ENCODE results near the gene SBF2. TPM values are rescaled to one million over a fixed set of nuclear protein-coding genes. Genes with fewer than 3 reads are reported as not detected.
A peak's percentile ranks its signal among the peaks of the same experiment; 100 is the strongest.

The SBF2 gene
- total RNA-seq, 1 experiment from 2014 or later = 30.2 TPM

DNA sequence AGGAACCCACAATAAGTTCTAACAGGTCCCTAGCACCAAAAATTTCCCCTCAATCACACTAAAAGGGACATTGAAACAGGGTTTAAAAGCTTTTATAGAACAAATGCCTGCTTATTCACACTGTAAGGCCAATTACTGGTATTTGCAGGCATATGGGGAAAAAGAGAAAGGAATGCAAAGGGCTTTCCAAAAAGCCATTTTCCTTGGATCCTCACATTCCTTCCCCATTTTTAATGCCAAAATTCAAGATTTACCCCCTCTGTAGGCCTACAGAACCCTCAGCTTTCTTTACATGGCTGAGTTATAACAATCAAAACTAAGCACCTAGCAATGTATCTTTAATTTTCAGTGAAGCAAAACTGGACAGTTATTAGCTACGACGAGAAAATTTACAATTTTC, 102.0 kb downstream of the SBF2 start:
- no peak overlapping the region for H2BK12ac ChIP-seq (ENCODE audit: insufficient read length, low read depth, low read length)
- peak overlapping the region in 1 of 3 experiments; percentile 51; a peak in 1 of 7 replicates for H3K27ac Mint-ChIP-seq
- H3K23me2 ChIP-seq (ENCODE audit: insufficient read length, low read depth, low read length, poor library complexity, severe bottlenecking) = no peaks in the 10 kb centered on the region
- no peak overlapping the region for H2BK20ac ChIP-seq (ENCODE audit: low read depth, low read length, poor library complexity, severe bottlenecking)
- no peak overlapping the region for H3K4ac ChIP-seq (ENCODE audit: low read depth, low read length)
- no peaks in the 10 kb centered on the region for H3K27me3 Mint-ChIP-seq (ENCODE audit: low read depth)
- H3K27me3 ChIP-seq (ENCODE audit: insufficient read depth, low read length) = no peaks in the 10 kb centered on the region
- no peak overlapping the region for H2BK15ac ChIP-seq (ENCODE audit: low read depth, low read length)
- H3K4me2 ChIP-seq (ENCODE audit: insufficient read depth, insufficient read length, low read length) = no peak overlapping the region
- no CpG with 5 or more reads among the region's 2 CpGs for WGBS (ENCODE audit: extremely low coverage, insufficient read length, low lambda C conversion rate)
- H3K79me1 ChIP-seq (ENCODE audit: insufficient read depth, low read depth, low read length, poor library complexity, severe bottlenecking) = no peaks in the 10 kb centered on the region
- no peak overlapping the region for H2BK120ac ChIP-seq (ENCODE audit: low read depth, low read length, poor library complexity, severe bottlenecking)
- DNase-seq = no peak
- H4K8ac ChIP-seq (replicated peaks; ENCODE audit: insufficient read length, low read depth, low read length) = no peak overlapping the region
- no peak overlapping the region for H2AFZ ChIP-seq (ENCODE audit: low read length)
- H3K9me3 Mint-ChIP-seq = no peaks in the 10 kb centered on the region
- H4K5ac ChIP-seq (ENCODE audit: insufficient read length, low read depth, low read length) = no peak overlapping the region
- no peak overlapping the region for H2AK5ac ChIP-seq (ENCODE audit: insufficient read length, low read length)
- no peak overlapping the region for H3K4me3 Mint-ChIP-seq
- H3K9me3 ChIP-seq (ENCODE audit: control insufficient read depth, low read depth, low read length) = no peaks in the 10 kb centered on the region
- H3K4me1 Mint-ChIP-seq = peaks cover 9 to 11% of the 10 kb centered on the region in 2 experiments
- no peak overlapping the region for H2BK5ac ChIP-seq (ENCODE audit: insufficient read length, low read length)
- H3K18ac ChIP-seq (ENCODE audit: insufficient read length, low read depth, low read length) = no peak overlapping the region
- H3K4me1 ChIP-seq (ENCODE audit: insufficient read depth, low read length) = no peaks in the 10 kb centered on the region
- H3T11ph ChIP-seq (ENCODE audit: low read length) = no peak overlapping the region
- no peak overlapping the region for H3K9ac ChIP-seq (ENCODE audit: extremely low read depth, insufficient read length, low read length)
- peaks cover 0 to 2% (median 0%) of the 10 kb centered on the region in 3 experiments; a peak in 1 of 7 replicates for H3K36me3 Mint-ChIP-seq (ENCODE audit: insufficient read depth in 1 of 3, low read depth in 3 of 3)
- no peak overlapping the region for H4K91ac ChIP-seq (ENCODE audit: insufficient read length, low read depth, low read length)
- no peak overlapping the region for H3K56ac ChIP-seq (ENCODE audit: insufficient read length, low read depth, low read length)
- no peaks in the 10 kb centered on the region for H4K20me1 ChIP-seq (ENCODE audit: control insufficient read depth, insufficient read depth, insufficient read length)
- H3K79me2 ChIP-seq (ENCODE audit: insufficient read depth, low read length) = no peaks in the 10 kb centered on the region
- no peak overlapping the region for H3K27ac ChIP-seq (ENCODE audit: insufficient read length, low read depth, low read length)
- H3K23ac ChIP-seq (ENCODE audit: insufficient read length, low read depth, low read length) = no peak overlapping the region
- TF ChIP-seq, protein P1, sequence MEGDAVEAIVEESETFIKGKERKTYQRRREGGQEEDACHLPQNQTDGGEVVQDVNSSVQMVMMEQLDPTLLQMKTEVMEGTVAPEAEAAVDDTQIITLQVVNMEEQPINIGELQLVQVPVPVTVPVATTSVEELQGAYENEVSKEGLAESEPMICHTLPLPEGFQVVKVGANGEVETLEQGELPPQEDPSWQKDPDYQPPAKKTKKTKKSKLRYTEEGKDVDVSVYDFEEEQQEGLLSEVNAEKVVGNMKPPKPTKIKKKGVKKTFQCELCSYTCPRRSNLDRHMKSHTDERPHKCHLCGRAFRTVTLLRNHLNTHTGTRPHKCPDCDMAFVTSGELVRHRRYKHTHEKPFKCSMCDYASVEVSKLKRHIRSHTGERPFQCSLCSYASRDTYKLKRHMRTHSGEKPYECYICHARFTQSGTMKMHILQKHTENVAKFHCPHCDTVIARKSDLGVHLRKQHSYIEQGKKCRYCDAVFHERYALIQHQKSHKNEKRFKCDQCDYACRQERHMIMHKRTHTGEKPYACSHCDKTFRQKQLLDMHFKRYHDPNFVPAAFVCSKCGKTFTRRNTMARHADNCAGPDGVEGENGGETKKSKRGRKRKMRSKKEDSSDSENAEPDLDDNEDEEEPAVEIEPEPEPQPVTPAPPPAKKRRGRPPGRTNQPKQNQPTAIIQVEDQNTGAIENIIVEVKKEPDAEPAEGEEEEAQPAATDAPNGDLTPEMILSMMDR (conservative IDR thresholded peaks at IDR 0.05) = no peak
- no peak overlapping the region for H3K14ac ChIP-seq (ENCODE audit: insufficient read depth, low read length)

Measured in H9 (cell line).